Measurements from ENCODE around the gene ADAMTS19.

The ADAMTS19 gene

GRCh38 chr5:129476751-129477150 lies 16.7 kb downstream of the ADAMTS19 start:
- Histone ChIP-seq H3K9me3 (ENCODE audit: control insufficient read depth, insufficient read depth, low read length) (no peaks in the 10 kb centered on the region), H3K4me3 (ENCODE audit: low read length) (no peak overlapping the region), H3F3A (ENCODE audit: control insufficient read depth, insufficient read depth) (no peaks in the 10 kb centered on the region), H3K36me3 (ENCODE audit: control insufficient read depth, low read length) (no peaks in the 10 kb centered on the region), H3K4me1 (ENCODE audit: control insufficient read depth, low read length) (no peaks in the 10 kb centered on the region), H3K4me2 (ENCODE audit: low read length) (no peak overlapping the region), H3K27me3 (ENCODE audit: control insufficient read depth, low read length) (no peaks in the 10 kb centered on the region), H3K27ac (ENCODE audit: low read depth, low read length) (no peak overlapping the region), H3K9me2 (replicated peaks; ENCODE audit: control insufficient read depth, low read length) (no peaks in the 10 kb centered on the region), H3K79me2 (ENCODE audit: control insufficient read depth, low read length) (no peaks in the 10 kb centered on the region), H4K20me1 (ENCODE audit: control insufficient read depth, insufficient read depth, low read depth, low read length) (no peaks in the 10 kb centered on the region)
- TF ChIP-seq EZH2phosphoT487 (IDR thresholded peaks at IDR 0.05; ENCODE audit: borderline replicate concordance, low read length) = no peak
- TF ChIP-seq, protein P1, sequence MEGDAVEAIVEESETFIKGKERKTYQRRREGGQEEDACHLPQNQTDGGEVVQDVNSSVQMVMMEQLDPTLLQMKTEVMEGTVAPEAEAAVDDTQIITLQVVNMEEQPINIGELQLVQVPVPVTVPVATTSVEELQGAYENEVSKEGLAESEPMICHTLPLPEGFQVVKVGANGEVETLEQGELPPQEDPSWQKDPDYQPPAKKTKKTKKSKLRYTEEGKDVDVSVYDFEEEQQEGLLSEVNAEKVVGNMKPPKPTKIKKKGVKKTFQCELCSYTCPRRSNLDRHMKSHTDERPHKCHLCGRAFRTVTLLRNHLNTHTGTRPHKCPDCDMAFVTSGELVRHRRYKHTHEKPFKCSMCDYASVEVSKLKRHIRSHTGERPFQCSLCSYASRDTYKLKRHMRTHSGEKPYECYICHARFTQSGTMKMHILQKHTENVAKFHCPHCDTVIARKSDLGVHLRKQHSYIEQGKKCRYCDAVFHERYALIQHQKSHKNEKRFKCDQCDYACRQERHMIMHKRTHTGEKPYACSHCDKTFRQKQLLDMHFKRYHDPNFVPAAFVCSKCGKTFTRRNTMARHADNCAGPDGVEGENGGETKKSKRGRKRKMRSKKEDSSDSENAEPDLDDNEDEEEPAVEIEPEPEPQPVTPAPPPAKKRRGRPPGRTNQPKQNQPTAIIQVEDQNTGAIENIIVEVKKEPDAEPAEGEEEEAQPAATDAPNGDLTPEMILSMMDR (IDR thresholded peaks at IDR 0.05; ENCODE audit: low read depth, low read length, poor library complexity, severe bottlenecking) = no peak

- Histone ChIP-seq H3K27me3 (ENCODE audit: control insufficient read depth, low read length) (no peaks in the 10 kb centered on the region), H3F3A (ENCODE audit: control insufficient read depth, insufficient read depth) (no peaks in the 10 kb centered on the region), H3K27ac (ENCODE audit: low read depth, low read length) (no peak overlapping the region), H3K4me3 (ENCODE audit: low read length) (no peak overlapping the region), H4K20me1 (ENCODE audit: control insufficient read depth, insufficient read depth, low read depth, low read length) (no peaks in the 10 kb centered on the region), H3K79me2 (ENCODE audit: control insufficient read depth, low read length) (no peaks in the 10 kb centered on the region), H3K9me3 (ENCODE audit: control insufficient read depth, insufficient read depth, low read length) (no peaks in the 10 kb centered on the region), H3K9me2 (replicated peaks; ENCODE audit: control insufficient read depth, low read length) (no peaks in the 10 kb centered on the region), H3K4me2 (ENCODE audit: low read length) (no peak overlapping the region), H3K4me1 (ENCODE audit: control insufficient read depth, low read length) (no peaks in the 10 kb centered on the region), H3K36me3 (ENCODE audit: control insufficient read depth, low read length) (no peaks in the 10 kb centered on the region)
- TF ChIP-seq, protein P1 (IDR thresholded peaks at IDR 0.05; ENCODE audit: low read depth, low read length, poor library complexity, severe bottlenecking) = no peak
- TF ChIP-seq EZH2phosphoT487 (IDR thresholded peaks at IDR 0.05; ENCODE audit: borderline replicate concordance, low read length) = no peak
These were observed 17.4 kb downstream of the ADAMTS19 start for GRCh38 chr5:129477532-129477931.

- no peak for TF ChIP-seq EZH2phosphoT487 (IDR thresholded peaks at IDR 0.05; ENCODE audit: borderline replicate concordance, low read length)
- TF ChIP-seq, protein P1 (IDR thresholded peaks at IDR 0.05; ENCODE audit: low read depth, low read length, poor library complexity, severe bottlenecking) = no peak
- no peaks in the 10 kb centered on the region for H3K9me3 ChIP-seq (ENCODE audit: control insufficient read depth, insufficient read depth, low read length)
- no peaks in the 10 kb centered on the region for H3K9me2 ChIP-seq (replicated peaks; ENCODE audit: control insufficient read depth, low read length)
- H3K4me3 ChIP-seq (ENCODE audit: low read length) = no peak overlapping the region
- no peaks in the 10 kb centered on the region for H3F3A ChIP-seq (ENCODE audit: control insufficient read depth, insufficient read depth)
- H3K27me3 ChIP-seq (ENCODE audit: control insufficient read depth, low read length) = no peaks in the 10 kb centered on the region
- no peak overlapping the region for H3K4me2 ChIP-seq (ENCODE audit: low read length)
- H3K4me1 ChIP-seq (ENCODE audit: control insufficient read depth, low read length) = no peaks in the 10 kb centered on the region
- H3K79me2 ChIP-seq (ENCODE audit: control insufficient read depth, low read length) = no peaks in the 10 kb centered on the region
- H4K20me1 ChIP-seq (ENCODE audit: control insufficient read depth, insufficient read depth, low read depth, low read length) = no peaks in the 10 kb centered on the region
- H3K27ac ChIP-seq (ENCODE audit: low read depth, low read length) = no peak overlapping the region
- H3K36me3 ChIP-seq (ENCODE audit: control insufficient read depth, low read length) = no peaks in the 10 kb centered on the region
These were observed 21.1 kb downstream of the ADAMTS19 start for GRCh38 chr5:129481161-129481560.

GRCh38 chr5:129496421-129496820 lies 36.3 kb downstream of the ADAMTS19 start:
- H3K79me2 ChIP-seq (ENCODE audit: control insufficient read depth, low read length) = no peaks in the 10 kb centered on the region
- H3K4me1 ChIP-seq (ENCODE audit: control insufficient read depth, low read length) = peaks cover 6% of the 10 kb centered on the region; the same call in 1 of the 2 replicates
- no peaks in the 10 kb centered on the region for H3K9me2 ChIP-seq (replicated peaks; ENCODE audit: control insufficient read depth, low read length)
- H3K9me3 ChIP-seq (ENCODE audit: control insufficient read depth, insufficient read depth, low read length) = no peaks in the 10 kb centered on the region
- H3K36me3 ChIP-seq (ENCODE audit: control insufficient read depth, low read length) = no peaks in the 10 kb centered on the region
- H3F3A ChIP-seq (ENCODE audit: control insufficient read depth, insufficient read depth) = no peaks in the 10 kb centered on the region
- H3K4me2 ChIP-seq (ENCODE audit: low read length) = no peak overlapping the region
- no peak overlapping the region for H3K4me3 ChIP-seq (ENCODE audit: low read length)
- H4K20me1 ChIP-seq (ENCODE audit: control insufficient read depth, insufficient read depth, low read depth, low read length) = no peaks in the 10 kb centered on the region
- H3K27me3 ChIP-seq (ENCODE audit: control insufficient read depth, low read length) = no peaks in the 10 kb centered on the region
- no peak overlapping the region for H3K27ac ChIP-seq (ENCODE audit: low read depth, low read length)
- TF ChIP-seq, protein P1 (IDR thresholded peaks at IDR 0.05; ENCODE audit: low read depth, low read length, poor library complexity, severe bottlenecking) = no peak
- no peak for TF ChIP-seq EZH2phosphoT487 (IDR thresholded peaks at IDR 0.05; ENCODE audit: borderline replicate concordance, low read length)
